Measurements from ENCODE around the gene PRDM11. TPM values are rescaled to one million over a fixed set of nuclear protein-coding genes. Genes with fewer than 3 reads are reported as not detected.

Gene PRDM11
- total RNA-seq, 1 experiment from 2014 or later, result 10.7 TPM

DNA sequence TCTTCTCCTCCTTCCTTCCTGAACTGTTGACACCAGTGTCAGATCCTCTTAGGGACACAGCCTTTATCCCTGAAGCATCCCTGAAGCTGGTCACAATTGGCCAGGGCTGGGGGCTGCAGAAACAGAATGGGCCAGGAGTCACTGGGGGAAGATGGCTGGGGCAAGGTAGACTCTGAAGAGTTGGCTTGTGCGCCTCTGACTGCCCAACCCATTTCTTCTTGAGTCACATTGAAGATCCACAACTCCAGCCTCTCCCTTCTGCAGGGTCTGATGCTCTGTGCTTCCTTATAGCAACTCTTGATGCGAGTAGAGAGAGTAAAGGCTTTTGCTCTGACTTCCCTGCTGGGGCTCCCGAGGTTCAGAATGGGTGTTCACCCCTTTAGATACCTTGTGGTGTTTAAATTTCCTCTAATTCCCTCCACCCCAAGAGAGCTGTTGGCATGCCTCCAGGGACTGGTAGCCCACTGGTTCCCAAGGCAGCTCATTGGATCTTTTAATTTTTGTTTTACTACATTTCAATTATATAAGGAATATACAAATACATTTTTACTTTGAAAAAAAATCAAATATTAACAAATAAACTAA lies 13.4 kb downstream of the PRDM11 start:
- Histone ChIP-seq H3K4me3 (no peak overlapping the region), H3F3A (ENCODE audit: insufficient read depth, low read depth) (no peaks in the 10 kb centered on the region), H3K36me3 (ENCODE audit: low read depth) (no peaks in the 10 kb centered on the region), H3K79me2 (ENCODE audit: low read depth) (no peaks in the 10 kb centered on the region), H3K27ac (no peak overlapping the region), H2AFZ (no peak overlapping the region), H3K27me3 (ENCODE audit: insufficient read depth, low read depth) (0 out of 2 replicates have a peak, but pooled peaks cover 3% of the 10 kb centered on the region), H3K4me1 (replicated peaks; ENCODE audit: insufficient read depth) (no peaks in the 10 kb centered on the region), H3K9me3 (ENCODE audit: insufficient read depth, low read depth) (no peaks in the 10 kb centered on the region), H3K4me2 (no peak overlapping the region), H4K20me1 (ENCODE audit: insufficient read depth) (peaks cover 3% of the 10 kb centered on the region; the same call in 1 of the 2 replicates), H3K9me2 (ENCODE audit: insufficient read depth) (no peaks in the 10 kb centered on the region)
- TF ChIP-seq, protein P1, sequence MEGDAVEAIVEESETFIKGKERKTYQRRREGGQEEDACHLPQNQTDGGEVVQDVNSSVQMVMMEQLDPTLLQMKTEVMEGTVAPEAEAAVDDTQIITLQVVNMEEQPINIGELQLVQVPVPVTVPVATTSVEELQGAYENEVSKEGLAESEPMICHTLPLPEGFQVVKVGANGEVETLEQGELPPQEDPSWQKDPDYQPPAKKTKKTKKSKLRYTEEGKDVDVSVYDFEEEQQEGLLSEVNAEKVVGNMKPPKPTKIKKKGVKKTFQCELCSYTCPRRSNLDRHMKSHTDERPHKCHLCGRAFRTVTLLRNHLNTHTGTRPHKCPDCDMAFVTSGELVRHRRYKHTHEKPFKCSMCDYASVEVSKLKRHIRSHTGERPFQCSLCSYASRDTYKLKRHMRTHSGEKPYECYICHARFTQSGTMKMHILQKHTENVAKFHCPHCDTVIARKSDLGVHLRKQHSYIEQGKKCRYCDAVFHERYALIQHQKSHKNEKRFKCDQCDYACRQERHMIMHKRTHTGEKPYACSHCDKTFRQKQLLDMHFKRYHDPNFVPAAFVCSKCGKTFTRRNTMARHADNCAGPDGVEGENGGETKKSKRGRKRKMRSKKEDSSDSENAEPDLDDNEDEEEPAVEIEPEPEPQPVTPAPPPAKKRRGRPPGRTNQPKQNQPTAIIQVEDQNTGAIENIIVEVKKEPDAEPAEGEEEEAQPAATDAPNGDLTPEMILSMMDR (conservative IDR thresholded peaks at IDR 0.05), result no peak
- TF ChIP-seq EZH2 (IDR thresholded peaks at IDR 0.05; ENCODE audit: low read depth), result no peak
- intact Hi-C loops (cut with micrococcal nuclease; ENCODE audit: unreplicated experiment), result no loop called here
- DNase-seq, result no peak
- CTCF ChIA-PET, result no interaction called here
- no TSS peak for BruUV-seq (replicated peaks)
- POLR2A ChIA-PET (ENCODE audit: unreplicated experiment), result no interaction called here

- intact Hi-C loops (cut with micrococcal nuclease; ENCODE audit: unreplicated experiment), result no loop called here
- CTCF ChIA-PET, result no interaction called here
- H4K20me1 ChIP-seq (ENCODE audit: insufficient read depth), result peaks cover 3% of the 10 kb centered on the region
- no peaks in the 10 kb centered on the region for H3K9me2 ChIP-seq (ENCODE audit: insufficient read depth)
- no peak overlapping the region for H3K4me3 ChIP-seq
- no peaks in the 10 kb centered on the region for H3F3A ChIP-seq (ENCODE audit: insufficient read depth, low read depth)
- H3K36me3 ChIP-seq (ENCODE audit: low read depth), result no peaks in the 10 kb centered on the region
- POLR2A ChIA-PET (ENCODE audit: unreplicated experiment), result no interaction called here
- no peak overlapping the region for H3K27ac ChIP-seq
- no peak for TF ChIP-seq EZH2 (IDR thresholded peaks at IDR 0.05; ENCODE audit: low read depth)
- TF ChIP-seq, protein P1 (conservative IDR thresholded peaks at IDR 0.05), result no peak
- H3K27me3 ChIP-seq (ENCODE audit: insufficient read depth, low read depth), result 0 out of 2 replicates have a peak, but pooled peaks cover 3% of the 10 kb centered on the region
- no peak for DNase-seq
- BruUV-seq (replicated peaks), result no TSS peak
- no peak overlapping the region for H3K4me2 ChIP-seq
- H3K79me2 ChIP-seq (ENCODE audit: low read depth), result no peaks in the 10 kb centered on the region
- no peak overlapping the region for H2AFZ ChIP-seq
- H3K9me3 ChIP-seq (ENCODE audit: insufficient read depth, low read depth), result no peaks in the 10 kb centered on the region
- H3K4me1 ChIP-seq (replicated peaks; ENCODE audit: insufficient read depth), result no peaks in the 10 kb centered on the region
Observed at GRCh38 chr11:45161252-45162063, 15.0 kb downstream of the PRDM11 start.

GRCh38 chr11:45162064-45162375 lies 15.6 kb downstream of the PRDM11 start:
- no peak for DNase-seq
- POLR2A ChIA-PET (ENCODE audit: unreplicated experiment), result no interaction called here
- BruUV-seq (replicated peaks), result no TSS peak

More at GRCh38 chr11:45162064-45162375, 15.6 kb downstream of the PRDM11 start:
- Histone ChIP-seq H3K4me1 (replicated peaks; ENCODE audit: insufficient read depth) (no peaks in the 10 kb centered on the region), H3K79me2 (ENCODE audit: low read depth) (no peaks in the 10 kb centered on the region), H3K9me2 (ENCODE audit: insufficient read depth) (no peaks in the 10 kb centered on the region), H4K20me1 (ENCODE audit: insufficient read depth) (peaks cover 3% of the 10 kb centered on the region), H2AFZ (no peak overlapping the region), H3K27me3 (ENCODE audit: insufficient read depth, low read depth) (0 out of 2 replicates have a peak, but pooled peaks cover 3% of the 10 kb centered on the region), H3F3A (ENCODE audit: insufficient read depth, low read depth) (no peaks in the 10 kb centered on the region), H3K36me3 (ENCODE audit: low read depth) (no peaks in the 10 kb centered on the region), H3K4me3 (no peak overlapping the region), H3K4me2 (no peak overlapping the region), H3K9me3 (ENCODE audit: insufficient read depth, low read depth) (no peaks in the 10 kb centered on the region), H3K27ac (no peak overlapping the region)
- TF ChIP-seq, protein P1 (conservative IDR thresholded peaks at IDR 0.05), result no peak
- no peak for TF ChIP-seq EZH2 (IDR thresholded peaks at IDR 0.05; ENCODE audit: low read depth)
- CTCF ChIA-PET, result no interaction called here
- intact Hi-C loops (cut with micrococcal nuclease; ENCODE audit: unreplicated experiment), result no loop called here

All from PC-9 (cell line).